ENCODE measurements around the gene GNG14. TPM values are rescaled to one million over a fixed set of nuclear protein-coding genes. Genes with fewer than 3 reads are reported as not detected.

Gene GNG14
- total and polyA plus RNA-seq, 2 donors (not counting 1 experiment from before 2014, with no cell fraction given), result not detected

DNA sequence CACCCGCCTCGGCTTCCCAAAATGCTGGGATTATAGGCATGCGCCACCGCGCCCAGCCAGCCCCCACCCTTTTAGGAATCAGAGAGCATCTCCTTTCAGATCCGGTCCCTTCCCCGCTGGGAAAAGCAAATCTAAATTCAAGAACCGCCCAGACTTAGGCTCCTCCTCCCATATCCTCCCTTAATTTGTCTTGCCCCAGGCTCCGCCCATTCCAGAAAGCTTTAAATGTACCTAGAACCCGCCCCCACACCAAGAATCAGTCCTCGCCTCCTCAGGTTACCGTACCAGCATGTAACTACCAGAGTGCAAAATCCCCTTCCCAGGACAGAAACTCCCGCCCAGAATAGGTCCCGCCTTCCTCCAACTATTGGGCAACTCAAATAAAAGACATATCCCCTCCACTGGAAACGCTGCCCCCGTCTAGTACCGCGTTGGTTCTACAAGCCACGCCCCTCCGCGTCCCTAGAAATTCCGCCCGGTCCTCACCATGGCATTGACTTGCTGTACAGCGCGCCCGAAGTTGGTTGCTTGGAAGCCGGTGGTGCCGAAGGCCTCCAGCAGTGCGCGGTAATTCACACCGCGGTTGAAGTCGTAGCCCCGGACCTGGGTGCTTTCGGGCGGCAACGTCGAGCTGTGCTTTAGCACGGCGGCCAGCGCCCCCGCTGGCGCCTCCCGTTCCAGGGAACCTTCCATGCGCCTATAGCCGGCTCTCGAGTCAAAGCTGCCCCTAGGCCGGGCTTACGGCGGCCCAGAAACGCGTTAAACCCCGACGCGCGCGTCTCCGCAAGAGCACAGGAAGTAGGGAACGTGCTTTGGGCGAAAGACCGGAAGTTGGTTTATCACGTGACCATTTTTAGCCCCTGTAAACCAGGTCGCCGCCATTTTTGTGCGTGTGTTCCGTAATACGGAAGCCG lies 6.5 kb upstream of the GNG14 start, which contains the start of gene DHPS:
DHPS (minus strand) TSS at position 807 of the 914 bp plus-strand sequence; CDS start at position 693, 114 bp downstream.
- no peaks in the 10 kb centered on the region for H3K27me3 ChIP-seq (ENCODE audit: control insufficient read depth, insufficient read depth, low read length)
- peaks cover 10% of the 10 kb centered on the region for H3K79me2 ChIP-seq (ENCODE audit: control insufficient read depth, insufficient read depth, low read length)
- peaks cover 14% of the 10 kb centered on the region for H3K36me3 ChIP-seq (ENCODE audit: control insufficient read depth, insufficient read depth, low read length)
- DNase-seq (ENCODE audit: low read depth in 2 of 2), result peak; percentile 98 to 99
- no peaks in the 10 kb centered on the region for H3K4me1 ChIP-seq (ENCODE audit: control insufficient read depth, extremely low read depth, insufficient read depth, low read length)
- peak within 1 kb of the TSS; percentile 84 to 99 (median 94) for H3K4me3 ChIP-seq (replicated peaks in 1 of 4; ENCODE audit: control extremely low read depth in 1 of 4, insufficient read depth in 1 of 4, low read depth in 3 of 4, low read length in 4 of 4)
- peak within 1 kb of the TSS; percentile 79 for H2AFZ ChIP-seq (ENCODE audit: low read length)
- no peaks in the 10 kb centered on the region for H4K20me1 ChIP-seq (ENCODE audit: control insufficient read depth, extremely low read depth, insufficient read depth, low read length)
- peak within 1 kb of the TSS; percentile 98 for H3K27ac ChIP-seq (ENCODE audit: insufficient read depth, low read length)
- TF ChIP-seq EZH2 (IDR thresholded peaks at IDR 0.05; ENCODE audit: low read length, missing control alignments), result no peak
- no peak for TF ChIP-seq CTCF (conservative IDR thresholded peaks at IDR 0.05 in 1 of 2, IDR thresholded peaks at IDR 0.05 in 1 of 2; ENCODE audit: low read depth in 1 of 2, low read length in 2 of 2)
- H3K4me2 ChIP-seq (ENCODE audit: extremely low read depth, insufficient read depth, low read length), result peak within 1 kb of the TSS; percentile 88
- peak within 1 kb of the TSS; percentile 95 for H3K9ac ChIP-seq (ENCODE audit: insufficient read depth, low read length)
- H3K9me3 ChIP-seq (ENCODE audit: control insufficient read depth, insufficient read depth, low read depth, low read length), result no peaks in the 10 kb centered on the region

- no peak overlapping the region for H3K4me2 ChIP-seq (ENCODE audit: extremely low read depth, insufficient read depth, low read length)
- no peaks in the 10 kb centered on the region for H3K4me1 ChIP-seq (ENCODE audit: control insufficient read depth, extremely low read depth, insufficient read depth, low read length)
- H4K20me1 ChIP-seq (ENCODE audit: control insufficient read depth, extremely low read depth, insufficient read depth, low read length), result no peaks in the 10 kb centered on the region
- no peak overlapping the region for H2AFZ ChIP-seq (ENCODE audit: low read length)
- H3K79me2 ChIP-seq (ENCODE audit: control insufficient read depth, insufficient read depth, low read length), result no peaks in the 10 kb centered on the region
- no peak overlapping the region for H3K27ac ChIP-seq (ENCODE audit: insufficient read depth, low read length)
- no peaks in the 10 kb centered on the region for H3K27me3 ChIP-seq (ENCODE audit: control insufficient read depth, insufficient read depth, low read length)
- no peak for TF ChIP-seq EZH2 (IDR thresholded peaks at IDR 0.05; ENCODE audit: low read length, missing control alignments)
- TF ChIP-seq CTCF (conservative IDR thresholded peaks at IDR 0.05 in 1 of 2, IDR thresholded peaks at IDR 0.05 in 1 of 2; ENCODE audit: low read depth in 1 of 2, low read length in 2 of 2), result no peak
- no peak for DNase-seq (ENCODE audit: low read depth in 2 of 2)
- H3K36me3 ChIP-seq (ENCODE audit: control insufficient read depth, insufficient read depth, low read length), result no peaks in the 10 kb centered on the region
- H3K9me3 ChIP-seq (ENCODE audit: control insufficient read depth, insufficient read depth, low read depth, low read length), result no peaks in the 10 kb centered on the region
- no peak overlapping the region for H3K4me3 ChIP-seq (replicated peaks in 1 of 4; ENCODE audit: control extremely low read depth in 1 of 4, insufficient read depth in 1 of 4, low read depth in 3 of 4, low read length in 4 of 4)
- no peak overlapping the region for H3K9ac ChIP-seq (ENCODE audit: insufficient read depth, low read length)
Observed at GRCh38 chr19:12685831-12686230, 2.0 kb upstream of the GNG14 start.

GRCh38 chr19:12689012-12689411 lies 1.2 kb downstream of the GNG14 start:
- no peaks in the 10 kb centered on the region for H3K4me1 ChIP-seq (ENCODE audit: control insufficient read depth, extremely low read depth, insufficient read depth, low read length)
- no peaks in the 10 kb centered on the region for H3K9me3 ChIP-seq (ENCODE audit: control insufficient read depth, insufficient read depth, low read depth, low read length)
- H3K9ac ChIP-seq (ENCODE audit: insufficient read depth, low read length), result no peak overlapping the region
- H3K27me3 ChIP-seq (ENCODE audit: control insufficient read depth, insufficient read depth, low read length), result no peaks in the 10 kb centered on the region
- no peak for TF ChIP-seq CTCF (conservative IDR thresholded peaks at IDR 0.05 in 1 of 2, IDR thresholded peaks at IDR 0.05 in 1 of 2; ENCODE audit: low read depth in 1 of 2, low read length in 2 of 2)
- no peak for TF ChIP-seq EZH2 (IDR thresholded peaks at IDR 0.05; ENCODE audit: low read length, missing control alignments)
- H3K27ac ChIP-seq (ENCODE audit: insufficient read depth, low read length), result no peak overlapping the region
- no peak overlapping the region for H3K4me2 ChIP-seq (ENCODE audit: extremely low read depth, insufficient read depth, low read length)
- H3K4me3 ChIP-seq (replicated peaks in 1 of 4; ENCODE audit: control extremely low read depth in 1 of 4, insufficient read depth in 1 of 4, low read depth in 3 of 4, low read length in 4 of 4), result no peak overlapping the region
- H2AFZ ChIP-seq (ENCODE audit: low read length), result no peak overlapping the region
- no peaks in the 10 kb centered on the region for H3K36me3 ChIP-seq (ENCODE audit: control insufficient read depth, insufficient read depth, low read length)
- H4K20me1 ChIP-seq (ENCODE audit: control insufficient read depth, extremely low read depth, insufficient read depth, low read length), result no peaks in the 10 kb centered on the region
- DNase-seq (ENCODE audit: low read depth in 2 of 2), result no peak
- H3K79me2 ChIP-seq (ENCODE audit: control insufficient read depth, insufficient read depth, low read length), result no peaks in the 10 kb centered on the region

Data from fibroblast of lung (primary cell).